UCSD-AML1 (cell line): Measurements from ENCODE around the gene RBM15B.
"Not testable (repeated sequence)": the region's sequence is repeated elsewhere in the genome, so short reads cannot be mapped to it uniquely, and the experiment has no call there.

Experiments
- DNase-seq: peaks from one replicate; lab custom pipeline; 2025; ENCODE audit not compliant: unreplicated experiment; lab: John Stamatoyannopoulos, UW

RBM15B gene

GRCh38 chr3:51378726-51379125 is 12.4 kb upstream of the RBM15B start:
- DNase-seq: no peak

GRCh38 chr3:51379301-51379700 is 11.8 kb upstream of the RBM15B start:
- DNase-seq: peak; percentile 79

GRCh38 chr3:51379746-51380455 is 11.2 kb upstream of the RBM15B start:
- DNase-seq: no peak

GRCh38 chr3:51380601-51381332 is 10.3 kb upstream of the RBM15B start:
- no peak for DNase-seq

- DNase-seq: no peak
These were observed 9.8 kb upstream of the RBM15B start for GRCh38 chr3:51381333-51381705.

- DNase-seq: no peak
These were observed 8.9 kb upstream of the RBM15B start for GRCh38 chr3:51382076-51382745.

GRCh38 chr3:51382947-51383578 is 8.0 kb upstream of the RBM15B start:
- no peak for DNase-seq

GRCh38 chr3:51384055-51384725 is 6.9 kb upstream of the RBM15B start:
- DNase-seq: peak; percentile 63

GRCh38 chr3:51384726-51385473 is 6.2 kb upstream of the RBM15B start, which contains the start of gene MANF:
MANF (plus strand) TSS chr3:51385291; CDS start chr3:51385343, 52 bp downstream.
- peak; percentile 98 for DNase-seq

- no peak for DNase-seq
These were observed 5.4 kb upstream of the RBM15B start for GRCh38 chr3:51385621-51386091.

GRCh38 chr3:51386159-51386851 is 4.8 kb upstream of the RBM15B start:
- DNase-seq: no peak

GRCh38 chr3:51386852-51387229 is 4.2 kb upstream of the RBM15B start:
- no peak for DNase-seq

GRCh38 chr3:51387281-51387680 is 3.8 kb upstream of the RBM15B start:
- not testable (repeated sequence) for DNase-seq

GRCh38 chr3:51388286-51389029 is 2.6 kb upstream of the RBM15B start:
- DNase-seq: no peak

- peak; percentile 49 for DNase-seq
These were observed 1.5 kb upstream of the RBM15B start for GRCh38 chr3:51389423-51390183.

GRCh38 chr3:51390246-51391074 is 625 bp upstream of the RBM15B start:
- DNase-seq: no peak
